GM12801 (cell line): ENCODE results near the gene PAEP.

ENCODE experiments used
- TF ChIP-seq, protein P1 (sequence below): IDR thresholded peaks from one replicate; pipeline ENCODE4 v1.5.1; 2011; ENCODE audit warnings: control low read depth; ENCODE audit not compliant: insufficient read length; ENCODE audit errors: extremely low read depth

PAEP gene

DNA sequence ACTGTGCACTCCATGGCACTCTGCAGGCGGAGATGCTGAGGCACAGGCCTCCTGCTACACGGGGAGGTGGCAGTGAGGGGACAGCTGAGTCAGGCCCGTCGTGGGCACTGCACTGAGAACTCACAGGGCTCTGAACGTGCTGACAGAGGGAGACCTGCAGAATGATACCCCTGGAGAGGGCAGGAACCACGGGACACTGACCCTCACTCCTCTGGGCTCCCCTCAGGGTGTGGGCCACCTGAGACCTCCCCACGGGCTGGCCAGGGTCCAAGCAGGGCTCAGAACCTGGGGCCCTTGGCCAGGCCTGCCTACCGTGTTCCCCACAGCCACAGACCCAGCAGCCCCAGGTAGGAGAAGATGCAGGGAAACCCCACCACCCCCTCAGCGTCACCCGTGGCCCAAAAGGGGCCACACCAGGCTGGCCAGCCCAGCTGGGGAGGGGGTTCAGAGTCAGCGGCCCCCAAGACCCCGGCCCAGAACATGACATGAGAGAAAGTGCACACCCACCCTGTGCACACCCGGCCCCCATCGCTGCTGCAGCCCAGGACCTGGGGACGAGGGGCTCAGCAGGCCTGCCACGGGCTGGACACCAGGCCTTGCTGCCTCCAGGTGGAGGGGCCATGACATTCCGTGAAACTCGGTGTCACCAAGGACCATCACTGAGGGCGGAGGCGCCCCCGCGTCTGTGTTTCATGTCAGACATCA is 46.9 kb downstream of the PAEP start:
- TF ChIP-seq, protein P1, sequence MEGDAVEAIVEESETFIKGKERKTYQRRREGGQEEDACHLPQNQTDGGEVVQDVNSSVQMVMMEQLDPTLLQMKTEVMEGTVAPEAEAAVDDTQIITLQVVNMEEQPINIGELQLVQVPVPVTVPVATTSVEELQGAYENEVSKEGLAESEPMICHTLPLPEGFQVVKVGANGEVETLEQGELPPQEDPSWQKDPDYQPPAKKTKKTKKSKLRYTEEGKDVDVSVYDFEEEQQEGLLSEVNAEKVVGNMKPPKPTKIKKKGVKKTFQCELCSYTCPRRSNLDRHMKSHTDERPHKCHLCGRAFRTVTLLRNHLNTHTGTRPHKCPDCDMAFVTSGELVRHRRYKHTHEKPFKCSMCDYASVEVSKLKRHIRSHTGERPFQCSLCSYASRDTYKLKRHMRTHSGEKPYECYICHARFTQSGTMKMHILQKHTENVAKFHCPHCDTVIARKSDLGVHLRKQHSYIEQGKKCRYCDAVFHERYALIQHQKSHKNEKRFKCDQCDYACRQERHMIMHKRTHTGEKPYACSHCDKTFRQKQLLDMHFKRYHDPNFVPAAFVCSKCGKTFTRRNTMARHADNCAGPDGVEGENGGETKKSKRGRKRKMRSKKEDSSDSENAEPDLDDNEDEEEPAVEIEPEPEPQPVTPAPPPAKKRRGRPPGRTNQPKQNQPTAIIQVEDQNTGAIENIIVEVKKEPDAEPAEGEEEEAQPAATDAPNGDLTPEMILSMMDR, result no peak

DNA sequence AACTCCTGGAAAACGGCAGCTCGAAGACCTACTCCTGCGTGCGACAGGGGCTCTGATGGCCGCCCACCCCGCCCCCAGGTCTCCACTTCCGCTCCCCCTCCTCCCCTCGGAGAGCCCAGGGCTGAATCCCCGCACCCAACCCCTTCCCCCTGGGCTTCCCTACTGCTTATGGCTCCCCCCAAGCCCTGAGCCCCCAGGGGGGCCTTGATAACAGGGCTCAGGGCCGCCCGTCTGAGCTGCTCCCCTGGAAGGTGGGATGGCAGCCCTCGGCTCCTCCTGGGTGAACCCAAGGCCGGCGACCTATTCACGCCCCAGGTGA is 47.4 kb downstream of the PAEP start:
- TF ChIP-seq, protein P1, result no peak

DNA sequence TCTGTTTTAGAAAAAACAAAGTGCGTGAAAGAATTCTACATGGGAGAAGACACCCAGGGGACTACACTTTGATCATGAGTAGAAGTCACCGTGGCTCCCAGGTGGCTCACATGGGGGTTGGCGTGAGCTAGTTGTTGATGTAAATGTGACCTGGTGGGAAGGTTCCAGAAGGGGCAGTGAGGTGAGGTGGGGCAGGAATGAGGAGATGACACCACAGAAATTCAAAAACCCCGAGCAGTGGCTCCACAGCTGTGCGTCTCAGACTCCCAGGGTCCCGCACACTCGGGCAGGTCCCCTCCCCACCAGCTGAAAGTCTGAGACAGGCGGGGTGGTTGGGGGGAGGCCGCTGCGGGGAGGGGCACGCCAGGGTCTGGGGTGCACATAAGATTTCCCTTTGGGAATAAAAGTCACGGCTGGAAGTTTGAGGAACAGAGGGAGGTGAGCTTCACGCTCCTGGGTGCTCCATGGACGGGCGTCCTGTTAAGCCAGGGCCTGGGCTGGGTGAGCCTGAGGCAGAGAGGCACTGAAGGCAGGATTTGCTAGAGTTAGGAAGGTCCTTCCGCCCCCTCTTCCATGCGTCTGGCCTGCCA is 47.9 kb downstream of the PAEP start:
- TF ChIP-seq, protein P1, result no peak

DNA sequence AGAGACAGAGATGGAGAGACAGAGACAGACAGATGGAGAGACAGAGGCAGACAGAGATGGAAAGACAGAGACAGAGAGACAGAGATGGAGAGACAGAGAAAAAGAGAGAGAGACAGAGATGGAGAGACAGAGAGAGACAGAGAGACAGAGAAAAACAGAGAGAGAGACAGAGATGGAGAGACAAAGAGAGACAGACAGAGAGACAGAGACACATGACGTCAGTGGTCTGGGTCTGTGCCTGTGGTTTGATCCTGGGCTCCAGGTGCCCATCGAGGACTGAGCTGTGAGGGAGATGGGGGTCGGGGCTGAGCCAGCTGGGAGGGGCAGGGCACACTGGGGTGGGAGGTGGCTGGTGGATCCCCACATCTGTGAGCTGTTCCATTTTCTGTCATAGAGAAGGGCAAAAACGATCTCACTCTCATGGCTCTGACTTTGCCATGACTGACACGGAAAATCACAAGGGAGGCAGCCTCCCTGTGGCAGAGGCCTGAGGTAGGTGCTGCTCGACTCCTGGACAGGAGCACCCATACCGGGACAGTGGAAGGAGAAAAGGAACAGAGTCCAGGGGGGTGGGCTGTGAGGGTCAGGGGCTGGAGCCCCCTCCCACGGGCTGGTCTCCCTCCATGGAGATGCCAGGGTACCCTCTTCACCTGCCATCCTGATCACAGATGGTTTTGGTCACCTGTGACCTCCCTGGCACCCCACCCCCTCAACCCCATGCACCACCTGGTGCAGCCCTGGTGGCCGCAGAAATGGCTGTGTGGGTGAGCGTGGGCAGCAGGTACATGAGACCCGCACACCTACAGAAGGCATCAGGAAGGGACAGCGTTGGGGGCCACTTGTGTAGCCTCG is 49.0 kb downstream of the PAEP start:
- TF ChIP-seq, protein P1, result no peak

DNA sequence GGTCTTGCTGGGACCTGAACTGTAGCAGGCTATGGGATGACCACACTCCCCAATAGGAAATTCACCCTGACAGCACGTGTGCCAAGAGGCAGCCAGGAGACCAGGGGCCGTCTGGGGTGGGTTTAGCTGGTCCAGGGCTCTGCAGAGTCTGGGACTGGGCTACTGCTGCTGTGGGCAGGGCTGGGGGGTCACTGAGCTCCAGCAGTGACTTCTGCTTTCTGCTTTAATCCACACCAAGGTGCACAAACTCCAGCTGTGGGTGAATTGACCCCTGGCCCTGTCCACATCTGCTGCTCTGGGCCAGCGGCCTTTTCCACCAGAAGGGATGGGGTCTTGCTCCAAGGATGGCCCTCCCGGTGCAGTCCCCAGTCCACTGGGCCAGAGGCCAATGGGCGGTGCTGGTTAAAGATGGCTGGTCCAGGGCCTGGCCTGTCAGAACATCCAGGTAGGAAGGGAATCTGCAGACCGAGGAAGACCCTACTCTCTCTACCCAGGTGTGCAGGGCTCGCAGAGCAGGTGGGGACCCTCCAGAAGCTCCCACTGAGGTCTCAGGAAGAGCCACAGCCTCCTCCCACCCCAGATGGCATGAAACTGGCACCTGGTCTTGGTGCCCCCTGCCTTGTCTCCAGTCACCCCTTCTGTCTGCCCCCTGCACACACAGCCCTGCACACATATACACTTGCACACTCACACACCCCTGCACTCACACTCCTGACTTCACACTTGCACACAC is 49.8 kb downstream of the PAEP start:
- TF ChIP-seq, protein P1, result no peak

DNA sequence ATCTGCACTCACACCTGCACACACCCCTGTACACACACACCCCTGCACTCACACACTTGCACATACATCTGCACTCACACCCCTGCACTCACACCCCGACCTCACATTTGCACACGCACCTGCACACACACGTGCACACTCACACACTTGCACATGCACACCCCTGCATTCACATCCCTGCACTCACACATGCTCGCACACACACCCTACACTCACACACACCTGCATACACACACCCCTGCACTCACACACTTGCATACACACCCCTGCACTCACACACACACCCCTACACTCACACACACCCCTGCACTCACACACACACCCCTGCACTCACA is 50.3 kb downstream of the PAEP start:
- TF ChIP-seq, protein P1, result no peak

DNA sequence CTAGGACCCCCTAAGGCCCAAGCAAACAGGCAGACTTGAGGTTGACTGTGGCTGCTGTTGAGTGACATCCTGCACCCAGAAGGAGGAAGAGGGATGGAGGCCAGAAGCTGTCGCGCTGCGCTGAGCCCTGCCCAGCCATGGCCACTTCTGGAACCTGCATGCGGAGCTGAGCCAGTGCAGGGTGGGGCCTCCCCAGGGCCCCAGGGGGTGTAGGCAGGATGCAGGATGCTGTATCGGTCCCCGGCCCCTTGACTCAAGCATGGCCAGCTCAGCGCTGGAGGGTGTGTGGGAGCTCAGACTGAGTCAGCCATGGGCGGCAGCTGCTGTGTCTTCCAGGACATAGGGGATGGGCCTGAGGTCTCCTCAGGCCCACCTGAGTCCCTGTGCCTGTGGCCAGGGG is 50.9 kb downstream of the PAEP start:
- TF ChIP-seq, protein P1, result no peak
